WTC11 (cell line): ENCODE results near the gene ATXN10.

Experiments
- TF ChIP-seq, protein P1 (sequence below): sonication (generic); formaldehyde crosslinking; conservative IDR thresholded peaks from 2 replicates; pipeline ENCODE4 v1.8.1; 2022; ENCODE audit warnings: mild to moderate bottlenecking, missing genetic modification reagents
- TF ChIP-seq, protein P2 (sequence below): fragments of 200-600 bp; IDR thresholded peaks from 2 replicates; pipeline ENCODE4 v1.8.0; 2022; ENCODE audit warnings: antibody characterized with exemption
- TF ChIP-seq, protein P3 (sequence below): sonication (generic); formaldehyde crosslinking; IDR thresholded peaks from 2 replicates; pipeline ENCODE4 v1.8.1; 2022; ENCODE audit warnings: mild to moderate bottlenecking, moderate library complexity, missing genetic modification reagents

DNA sequence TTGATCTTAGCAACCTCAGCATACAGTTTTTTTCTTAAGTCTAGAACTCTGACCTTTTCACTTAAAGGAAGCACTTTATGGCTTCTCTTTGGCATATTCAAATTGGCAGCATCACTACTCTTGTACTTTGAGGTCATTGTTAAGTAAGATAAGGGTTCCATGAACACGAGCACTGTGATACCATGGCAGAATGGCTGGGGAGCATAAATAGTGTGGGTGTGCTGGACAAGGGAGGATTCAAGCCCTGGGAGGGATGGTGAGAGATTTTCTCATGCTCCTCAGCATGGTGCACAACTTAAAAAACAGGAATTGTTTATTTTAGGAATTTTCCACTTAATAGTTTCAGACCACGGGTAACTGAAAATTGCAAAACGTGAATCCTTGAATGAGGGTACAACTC is 111.4 kb downstream of the ATXN10 start:
- TF ChIP-seq, protein P1, sequence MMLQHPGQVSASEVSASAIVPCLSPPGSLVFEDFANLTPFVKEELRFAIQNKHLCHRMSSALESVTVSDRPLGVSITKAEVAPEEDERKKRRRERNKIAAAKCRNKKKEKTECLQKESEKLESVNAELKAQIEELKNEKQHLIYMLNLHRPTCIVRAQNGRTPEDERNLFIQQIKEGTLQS (CRISPR knock-in tag), result no peak
- TF ChIP-seq, protein P2, sequence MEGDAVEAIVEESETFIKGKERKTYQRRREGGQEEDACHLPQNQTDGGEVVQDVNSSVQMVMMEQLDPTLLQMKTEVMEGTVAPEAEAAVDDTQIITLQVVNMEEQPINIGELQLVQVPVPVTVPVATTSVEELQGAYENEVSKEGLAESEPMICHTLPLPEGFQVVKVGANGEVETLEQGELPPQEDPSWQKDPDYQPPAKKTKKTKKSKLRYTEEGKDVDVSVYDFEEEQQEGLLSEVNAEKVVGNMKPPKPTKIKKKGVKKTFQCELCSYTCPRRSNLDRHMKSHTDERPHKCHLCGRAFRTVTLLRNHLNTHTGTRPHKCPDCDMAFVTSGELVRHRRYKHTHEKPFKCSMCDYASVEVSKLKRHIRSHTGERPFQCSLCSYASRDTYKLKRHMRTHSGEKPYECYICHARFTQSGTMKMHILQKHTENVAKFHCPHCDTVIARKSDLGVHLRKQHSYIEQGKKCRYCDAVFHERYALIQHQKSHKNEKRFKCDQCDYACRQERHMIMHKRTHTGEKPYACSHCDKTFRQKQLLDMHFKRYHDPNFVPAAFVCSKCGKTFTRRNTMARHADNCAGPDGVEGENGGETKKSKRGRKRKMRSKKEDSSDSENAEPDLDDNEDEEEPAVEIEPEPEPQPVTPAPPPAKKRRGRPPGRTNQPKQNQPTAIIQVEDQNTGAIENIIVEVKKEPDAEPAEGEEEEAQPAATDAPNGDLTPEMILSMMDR, result no peak
- TF ChIP-seq, protein P3, sequence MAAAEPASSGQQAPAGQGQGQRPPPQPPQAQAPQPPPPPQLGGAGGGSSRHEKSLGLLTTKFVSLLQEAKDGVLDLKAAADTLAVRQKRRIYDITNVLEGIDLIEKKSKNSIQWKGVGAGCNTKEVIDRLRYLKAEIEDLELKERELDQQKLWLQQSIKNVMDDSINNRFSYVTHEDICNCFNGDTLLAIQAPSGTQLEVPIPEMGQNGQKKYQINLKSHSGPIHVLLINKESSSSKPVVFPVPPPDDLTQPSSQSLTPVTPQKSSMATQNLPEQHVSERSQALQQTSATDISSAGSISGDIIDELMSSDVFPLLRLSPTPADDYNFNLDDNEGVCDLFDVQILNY (CRISPR knock-in tag), result no peak
